Melanocyte of skin (primary cell): ENCODE data around the gene ANGPTL2. TPM values are rescaled to one million over a fixed set of nuclear protein-coding genes. Genes with fewer than 3 reads are reported as not detected.

Experiments used
- total RNA-seq, 2 donors: library from RNA; depleted of rRNA; stranded (reverse); fragments of >200 nt; gene quantifications; 2 replicates each; pipeline ENCODE4 v1.2.3, GENCODE V29; 2012

The ANGPTL2 gene, protein sequence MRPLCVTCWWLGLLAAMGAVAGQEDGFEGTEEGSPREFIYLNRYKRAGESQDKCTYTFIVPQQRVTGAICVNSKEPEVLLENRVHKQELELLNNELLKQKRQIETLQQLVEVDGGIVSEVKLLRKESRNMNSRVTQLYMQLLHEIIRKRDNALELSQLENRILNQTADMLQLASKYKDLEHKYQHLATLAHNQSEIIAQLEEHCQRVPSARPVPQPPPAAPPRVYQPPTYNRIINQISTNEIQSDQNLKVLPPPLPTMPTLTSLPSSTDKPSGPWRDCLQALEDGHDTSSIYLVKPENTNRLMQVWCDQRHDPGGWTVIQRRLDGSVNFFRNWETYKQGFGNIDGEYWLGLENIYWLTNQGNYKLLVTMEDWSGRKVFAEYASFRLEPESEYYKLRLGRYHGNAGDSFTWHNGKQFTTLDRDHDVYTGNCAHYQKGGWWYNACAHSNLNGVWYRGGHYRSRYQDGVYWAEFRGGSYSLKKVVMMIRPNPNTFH
- 10 to 100 TPM; 13.1 to 51.3 TPM for total RNA-seq

GRCh38 chr9:127122176-127123063 lies at the start of gene ANGPTL2:
TSS of gene ANGPTL2 (minus strand) at chr9:127122635. CDS start at chr9:127108731, 13,904 bp downstream.

Other genes starting within 250 kb of the ANGPTL2 start
- gene RALGPS1, start 207.9 kb downstream of the ANGPTL2 start, total RNA-seq = 1 to 10 TPM; 2.7 to 4.5 TPM
- 10 to 100 TPM; 11.3 to 12.7 TPM for gene GARNL3, start 142.1 kb upstream of the ANGPTL2 start, total RNA-seq